SJSA1 (cell line): ENCODE results near the gene FAM53A. TPM values are rescaled to one million over a fixed set of nuclear protein-coding genes. Genes with fewer than 3 reads are reported as not detected.
A peak's percentile ranks its signal among the peaks of the same experiment; 100 is the strongest.
"Not testable (repeated sequence)": the region's sequence is repeated elsewhere in the genome, so short reads cannot be mapped to it uniquely, and the experiment has no call there.

Experiments
- DNase-seq, 2 experiments: peaks; one replicate each; pipeline ENCODE4 v3.0.0-alpha.2; 2015 to 2020; ENCODE audit warnings: low spot score in 2 of 2, low read depth in 1 of 2
- H3K27ac ChIP-seq: fragments of 250-450 bp; sonication (Bioruptor Pico); 2 replicates; pipeline ENCODE4 v1.5.1; 2020; ENCODE audit warnings: mild to moderate bottlenecking, moderate library complexity
- H3K27me3 ChIP-seq: fragments of 250-450 bp; sonication (Bioruptor Pico); replicated peaks from 2 replicates; pipeline ENCODE4 v1.5.1; 2020; ENCODE audit warnings: mild to moderate bottlenecking, moderate library complexity
- H3K36me3 ChIP-seq: fragments of 250-450 bp; sonication (Bioruptor Pico); 2 replicates; pipeline ENCODE4 v1.5.1; 2020; ENCODE audit warnings: mild to moderate bottlenecking
- H3K4me1 ChIP-seq: fragments of 250-450 bp; sonication (Bioruptor Pico); replicated peaks from 2 replicates; pipeline ENCODE4 v1.6.1; 2021; ENCODE audit warnings: mild to moderate bottlenecking
- H3K4me3 ChIP-seq: fragments of 250-450 bp; sonication (Bioruptor Pico); 2 replicates; pipeline ENCODE4 v1.5.1; 2020; ENCODE audit warnings: mild to moderate bottlenecking
- H3K9me3 ChIP-seq: fragments of 250-450 bp; sonication (Bioruptor Pico); replicated peaks from 2 replicates; pipeline ENCODE4 v1.5.1; 2020; ENCODE audit warnings: mild to moderate bottlenecking
- total RNA-seq: library from RNA; depleted of rRNA; stranded (reverse); fragments of >200 nt; shearing (Covaris generic); gene quantifications from 2 replicates; pipeline ENCODE4 v1.2.3, GENCODE V29; 2014

The FAM53A gene
- total RNA-seq, 1 experiment from 2014 or later: 0.39 TPM

- Histone ChIP-seq H3K4me1 (peaks cover 7% of the 10 kb centered on the region; the same call in 1 of the 2 replicates), H3K4me3 (peak within 1 kb of the TSS; percentile 86), H3K9me3 (no peaks in the 10 kb centered on the region), H3K36me3 (peaks cover 33% of the 10 kb centered on the region), H3K27me3 (no peaks in the 10 kb centered on the region), H3K27ac (peak within 1 kb of the TSS; percentile 100)
- DNase-seq: peak; percentile 92
Measured at GRCh38 chr4:1712216-1713002, 28.3 kb upstream of the FAM53A start, which contains the start of gene SLBP. Gene SLBP, minus strand, starts transcription at chr4:1712319. Its CDS starts 131 bp downstream, at chr4:1712188.

- Histone ChIP-seq H3K27ac (peak overlapping the region; percentile 100), H3K4me1 (peaks cover 7% of the 10 kb centered on the region; the same call in 1 of the 2 replicates), H3K36me3 (peaks cover 27% of the 10 kb centered on the region), H3K4me3 (peak overlapping the region; percentile 86), H3K27me3 (no peaks in the 10 kb centered on the region), H3K9me3 (no peaks in the 10 kb centered on the region)
- peak in 1 of 2 experiments; percentile 30 for DNase-seq
Measured at GRCh38 chr4:1711571-1712215, 27.6 kb upstream of the FAM53A start.

GRCh38 chr4:1711055-1711570, 27.0 kb upstream of the FAM53A start:
- Histone ChIP-seq H3K36me3 (peaks cover 31% of the 10 kb centered on the region), H3K4me3 (peak overlapping the region; percentile 86), H3K27ac (no peak overlapping the region), H3K4me1 (peaks cover 7% of the 10 kb centered on the region; the same call in 1 of the 2 replicates), H3K27me3 (no peaks in the 10 kb centered on the region), H3K9me3 (no peaks in the 10 kb centered on the region)
- no peak for DNase-seq

GRCh38 chr4:1708581-1708980, 24.5 kb upstream of the FAM53A start:
- Histone ChIP-seq H3K4me3 (no peak overlapping the region), H3K9me3 (no peaks in the 10 kb centered on the region), H3K27me3 (no peaks in the 10 kb centered on the region), H3K36me3 (peaks cover 47% of the 10 kb centered on the region), H3K4me1 (peaks cover 7% of the 10 kb centered on the region; the same call in 1 of the 2 replicates), H3K27ac (no peak overlapping the region)
- DNase-seq: no peak

GRCh38 chr4:1706358-1706757, 22.2 kb upstream of the FAM53A start:
- H3K36me3 ChIP-seq: peaks cover 52% of the 10 kb centered on the region
- no peak overlapping the region for H3K4me3 ChIP-seq
- H3K4me1 ChIP-seq: no peaks in the 10 kb centered on the region
- no peak for DNase-seq
- H3K27me3 ChIP-seq: no peaks in the 10 kb centered on the region
- H3K9me3 ChIP-seq: no peaks in the 10 kb centered on the region
- no peak overlapping the region for H3K27ac ChIP-seq

GRCh38 chr4:1705732-1706131, 21.6 kb upstream of the FAM53A start:
- DNase-seq: no peak
- H3K36me3 ChIP-seq: peaks cover 50% of the 10 kb centered on the region
- no peaks in the 10 kb centered on the region for H3K9me3 ChIP-seq
- no peak overlapping the region for H3K27ac ChIP-seq
- H3K4me1 ChIP-seq: no peaks in the 10 kb centered on the region
- no peaks in the 10 kb centered on the region for H3K27me3 ChIP-seq
- no peak overlapping the region for H3K4me3 ChIP-seq

- H3K36me3 ChIP-seq: peaks cover 53% of the 10 kb centered on the region
- no peak overlapping the region for H3K4me3 ChIP-seq
- H3K27me3 ChIP-seq: no peaks in the 10 kb centered on the region
- H3K27ac ChIP-seq: no peak overlapping the region
- H3K4me1 ChIP-seq: no peaks in the 10 kb centered on the region
- no peaks in the 10 kb centered on the region for H3K9me3 ChIP-seq
- DNase-seq: no peak
Measured at GRCh38 chr4:1703867-1704266, 19.8 kb upstream of the FAM53A start.

GRCh38 chr4:1701671-1702070, 17.6 kb upstream of the FAM53A start:
- not testable (repeated sequence) for DNase-seq, H3K9me3 ChIP-seq, H3K27me3 ChIP-seq, H3K27ac ChIP-seq, H3K4me3 ChIP-seq, H3K4me1 ChIP-seq
- peaks cover 60% of the 10 kb centered on the region for H3K36me3 ChIP-seq

- H3K27me3 ChIP-seq: no peaks in the 10 kb centered on the region
- H3K4me3 ChIP-seq: no peak overlapping the region
- no peak for DNase-seq
- no peak overlapping the region for H3K27ac ChIP-seq
- no peaks in the 10 kb centered on the region for H3K9me3 ChIP-seq
- H3K4me1 ChIP-seq: no peaks in the 10 kb centered on the region
- H3K36me3 ChIP-seq: peaks cover 61% of the 10 kb centered on the region
Measured at GRCh38 chr4:1695913-1696312, 11.8 kb upstream of the FAM53A start.

GRCh38 chr4:1693131-1693896, 9.2 kb upstream of the FAM53A start:
- H3K4me3 ChIP-seq: no peak overlapping the region
- peaks cover 44% of the 10 kb centered on the region for H3K36me3 ChIP-seq
- DNase-seq: peak; percentile 36 to 50
- no peak overlapping the region for H3K27ac ChIP-seq
- no peaks in the 10 kb centered on the region for H3K4me1 ChIP-seq
- no peaks in the 10 kb centered on the region for H3K27me3 ChIP-seq
- no peaks in the 10 kb centered on the region for H3K9me3 ChIP-seq

GRCh38 chr4:1691737-1692373, 7.7 kb upstream of the FAM53A start:
- Histone ChIP-seq H3K4me3 (no peak overlapping the region), H3K27ac (no peak overlapping the region), H3K36me3 (peaks cover 38% of the 10 kb centered on the region), H3K4me1 (no peaks in the 10 kb centered on the region), H3K27me3 (no peaks in the 10 kb centered on the region), H3K9me3 (no peaks in the 10 kb centered on the region)
- DNase-seq: no peak

GRCh38 chr4:1690698-1691097, 6.6 kb upstream of the FAM53A start:
- Histone ChIP-seq H3K9me3 (no peaks in the 10 kb centered on the region), H3K27me3 (no peaks in the 10 kb centered on the region), H3K4me1 (no peaks in the 10 kb centered on the region), H3K27ac (no peak overlapping the region), H3K4me3 (no peak overlapping the region), H3K36me3 (peaks cover 30% of the 10 kb centered on the region)
- no peak for DNase-seq

GRCh38 chr4:1686440-1687036, 2.4 kb upstream of the FAM53A start:
- H3K27ac ChIP-seq: no peak overlapping the region
- no peaks in the 10 kb centered on the region for H3K27me3 ChIP-seq
- no peaks in the 10 kb centered on the region for H3K9me3 ChIP-seq
- peaks cover 14% of the 10 kb centered on the region for H3K4me1 ChIP-seq
- peaks cover 5% of the 10 kb centered on the region; the same call in 1 of the 2 replicates for H3K36me3 ChIP-seq
- no peak overlapping the region for H3K4me3 ChIP-seq
- no peak for DNase-seq
